Neural crest cell (in vitro differentiated cells): ENCODE data around the gene MAP3K21. TPM values are rescaled to one million over a fixed set of nuclear protein-coding genes. Genes with fewer than 3 reads are reported as not detected.

Experiments used
- DNase-seq: peaks from one replicate; pipeline ENCODE4 v3.0.0; 2021; ENCODE audit warnings: low read depth, mixed read lengths, low spot score
- H3K27ac Mint-ChIP-seq: one replicate; pipeline ENCODE4 v1.8.0; 2021; ENCODE audit warnings: mild to moderate bottlenecking, mixed read lengths; ENCODE audit not compliant: unreplicated experiment
- H3K27me3 Mint-ChIP-seq: 2 replicates; pipeline ENCODE4 v1.8.0; 2021; ENCODE audit warnings: low read depth, mild to moderate bottlenecking, mixed read lengths
- H3K36me3 Mint-ChIP-seq: 2 replicates; pipeline ENCODE4 v1.8.0; 2021; ENCODE audit warnings: low read depth, mild to moderate bottlenecking, mixed read lengths
- H3K4me1 Mint-ChIP-seq: 2 replicates; pipeline ENCODE4 v1.8.0; 2021; ENCODE audit warnings: mixed read lengths
- H3K4me3 Mint-ChIP-seq: one replicate; pipeline ENCODE4 v1.8.0; 2021; ENCODE audit warnings: mild to moderate bottlenecking, mixed read lengths
- H3K9me3 Mint-ChIP-seq: 2 replicates; pipeline ENCODE4 v1.8.0; 2021; ENCODE audit warnings: mixed read lengths
- CTCF ChIP-seq: fragments of 200-600 bp; sonication (generic); conservative IDR thresholded peaks from 2 replicates; pipeline ENCODE4 v1.5.0; 2021; ENCODE audit warnings: antibody characterized with exemption, mild to moderate bottlenecking
- total RNA-seq: library from RNA; stranded (reverse); gene quantifications from 2 replicates; pipeline ENCODE4 v1.2.1, GENCODE V29; 2021

Gene MAP3K21
- total RNA-seq, 1 donor from 2014 or later = 0.51 TPM

- H3K4me3 Mint-ChIP-seq = no peak overlapping the region
- H3K4me1 Mint-ChIP-seq = no peaks in the 10 kb centered on the region
- H3K36me3 Mint-ChIP-seq = no peaks in the 10 kb centered on the region
- no peak for DNase-seq
- no peak for TF ChIP-seq CTCF
- peaks cover 12% of the 10 kb centered on the region for H3K27me3 Mint-ChIP-seq
- no peak overlapping the region for H3K27ac Mint-ChIP-seq
- H3K9me3 Mint-ChIP-seq = no peaks in the 10 kb centered on the region
Measured at GRCh38 chr1:233315718-233316301, 11.7 kb upstream of the MAP3K21 start.

GRCh38 chr1:233316473-233316872 lies 11.1 kb upstream of the MAP3K21 start:
- H3K4me3 Mint-ChIP-seq = no peak overlapping the region
- no peak overlapping the region for H3K27ac Mint-ChIP-seq
- DNase-seq = no peak
- no peaks in the 10 kb centered on the region for H3K36me3 Mint-ChIP-seq
- H3K4me1 Mint-ChIP-seq = no peaks in the 10 kb centered on the region
- no peak for TF ChIP-seq CTCF
- no peaks in the 10 kb centered on the region for H3K9me3 Mint-ChIP-seq
- peaks cover 12% of the 10 kb centered on the region for H3K27me3 Mint-ChIP-seq

- H3K36me3 Mint-ChIP-seq = no peaks in the 10 kb centered on the region
- no peak for DNase-seq
- no peaks in the 10 kb centered on the region for H3K4me1 Mint-ChIP-seq
- H3K4me3 Mint-ChIP-seq = no peak overlapping the region
- peaks cover 32% of the 10 kb centered on the region for H3K27me3 Mint-ChIP-seq
- no peak overlapping the region for H3K27ac Mint-ChIP-seq
- no peak for TF ChIP-seq CTCF
- H3K9me3 Mint-ChIP-seq = no peaks in the 10 kb centered on the region
Measured at GRCh38 chr1:233319272-233319671, 8.3 kb upstream of the MAP3K21 start.

- TF ChIP-seq CTCF = no peak
- H3K4me3 Mint-ChIP-seq = no peak overlapping the region
- no peak overlapping the region for H3K27ac Mint-ChIP-seq
- no peaks in the 10 kb centered on the region for H3K9me3 Mint-ChIP-seq
- no peak for DNase-seq
- peaks cover 37% of the 10 kb centered on the region for H3K27me3 Mint-ChIP-seq
- H3K36me3 Mint-ChIP-seq = no peaks in the 10 kb centered on the region
- no peaks in the 10 kb centered on the region for H3K4me1 Mint-ChIP-seq
Measured at GRCh38 chr1:233320023-233320422, 7.5 kb upstream of the MAP3K21 start.

- H3K4me1 Mint-ChIP-seq = no peaks in the 10 kb centered on the region
- no peaks in the 10 kb centered on the region for H3K9me3 Mint-ChIP-seq
- DNase-seq = no peak
- H3K27me3 Mint-ChIP-seq = peaks cover 52% of the 10 kb centered on the region
- TF ChIP-seq CTCF = no peak
- H3K4me3 Mint-ChIP-seq = no peak overlapping the region
- H3K27ac Mint-ChIP-seq = no peak overlapping the region
- H3K36me3 Mint-ChIP-seq = no peaks in the 10 kb centered on the region
Measured at GRCh38 chr1:233323718-233324117, 3.8 kb upstream of the MAP3K21 start.
